Activated CD4-positive, CD25-positive, alpha-beta regulatory T cell treated with anti-CD3 and anti-CD28 coated beads, Interleukin-2, amount 50 U/mL, for 24 hours (primary cell): ENCODE measurements around the gene OAS1.

ENCODE experiments used
- ATAC-seq, 2 donors: fragments of 150-1000 bp; cut with Tn5 transposase; one replicate each; pipeline ENCODE4 v1.10.0; 2021; ENCODE audit warnings: mild to moderate bottlenecking in 1 of 2, moderate library complexity in 1 of 2

OAS1 gene

GRCh38 chr12:112906712-112907414 is at the start of gene OAS1:
TSS of gene OAS1 (plus strand) at chr12:112906962. CDS start at chr12:112907040, 78 bp downstream.
- ATAC-seq: peak; percentile 71 to 73

- ATAC-seq: no peak
Measured at GRCh38 chr12:112859291-112859690, 47.5 kb upstream of the OAS1 start.

- no peak for ATAC-seq
Measured at GRCh38 chr12:112860181-112860580, 46.6 kb upstream of the OAS1 start.

- ATAC-seq: no peak
Measured at GRCh38 chr12:112861284-112861683, 45.5 kb upstream of the OAS1 start.

- no peak for ATAC-seq
Measured at GRCh38 chr12:112862636-112863290, 44.0 kb upstream of the OAS1 start.

- no peak for ATAC-seq
Measured at GRCh38 chr12:112868459-112869041, 38.2 kb upstream of the OAS1 start.

GRCh38 chr12:112869091-112869490 is 37.7 kb upstream of the OAS1 start:
- no peak for ATAC-seq

GRCh38 chr12:112869778-112870177 is 37.0 kb upstream of the OAS1 start:
- ATAC-seq: no peak

- no peak for ATAC-seq
Measured at GRCh38 chr12:112870267-112870980, 36.3 kb upstream of the OAS1 start.

GRCh38 chr12:112875608-112876007 is 31.2 kb upstream of the OAS1 start:
- no peak for ATAC-seq

- ATAC-seq: no peak
Measured at GRCh38 chr12:112876506-112876905, 30.3 kb upstream of the OAS1 start.

- no peak for ATAC-seq
Measured at GRCh38 chr12:112877006-112877405, 29.8 kb upstream of the OAS1 start.

- ATAC-seq: no peak
Measured at GRCh38 chr12:112878488-112878887, 28.3 kb upstream of the OAS1 start.

GRCh38 chr12:112879191-112879705 is 27.5 kb upstream of the OAS1 start:
- no peak for ATAC-seq

- no peak for ATAC-seq
Measured at GRCh38 chr12:112881602-112882001, 25.2 kb upstream of the OAS1 start.

GRCh38 chr12:112885236-112885635 is 21.5 kb upstream of the OAS1 start:
- no peak for ATAC-seq

- no peak for ATAC-seq
Measured at GRCh38 chr12:112887550-112887949, 19.2 kb upstream of the OAS1 start.

- ATAC-seq: no peak
Measured at GRCh38 chr12:112891093-112892024, 15.4 kb upstream of the OAS1 start.

- no peak for ATAC-seq
Measured at GRCh38 chr12:112892856-112893255, 13.9 kb upstream of the OAS1 start.

GRCh38 chr12:112894128-112894527 is 12.6 kb upstream of the OAS1 start:
- no peak for ATAC-seq

- no peak for ATAC-seq
Measured at GRCh38 chr12:112898380-112898779, 8.4 kb upstream of the OAS1 start.
